Right lung (tissue), 5 donors: ENCODE measurements around the gene CPA4. TPM values are rescaled to one million over a fixed set of nuclear protein-coding genes. Genes with fewer than 3 reads are reported as not detected.
"Not testable (repeated sequence)": the region's sequence is repeated elsewhere in the genome, so short reads cannot be mapped to it uniquely, and the experiment has no call there.

ENCODE experiments used
- DNase-seq, 2 donors: peaks; one replicate each; pipeline ENCODE4 v3.0.0-alpha.2; 2013
- polyA plus RNA-seq, 5 donors: library from polyadenylated mRNA; unstranded; fragments of 120-200 nt; gene quantifications; one replicate each; pipeline versions ENCODE4 v1.2.1 to v1.2.3, GENCODE V29; 2013; ENCODE audit warnings: inconsistent platforms in 1 of 5, low replicate concordance in 1 of 5; ENCODE audit not compliant: insufficient read length in 5 of 5, insufficient read depth in 1 of 5

The CPA4 gene
- polyA plus RNA-seq, 5 donors = 0.26 to 0.81 (median 0.45) TPM

DNA sequence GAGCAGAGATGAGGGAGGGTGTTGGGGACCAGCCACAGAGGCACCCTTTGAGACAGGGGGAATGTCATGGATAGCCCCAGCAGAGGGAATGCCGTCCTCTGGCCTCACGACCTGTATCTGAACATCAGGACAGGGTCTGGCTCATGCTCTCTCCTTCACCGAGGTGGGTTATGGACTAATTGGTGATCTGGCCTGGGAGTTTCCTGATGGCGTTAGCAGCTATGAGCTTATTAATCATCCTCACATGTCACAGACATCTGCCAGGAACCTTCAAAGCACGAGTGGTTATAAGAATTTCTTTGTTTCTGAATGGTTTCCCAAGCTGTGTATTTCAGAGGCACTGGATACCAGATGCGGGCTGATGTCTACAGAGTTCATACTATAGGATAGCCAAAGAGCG lies 6.9 kb downstream of the CPA4 start:
- DNase-seq = no peak

DNA sequence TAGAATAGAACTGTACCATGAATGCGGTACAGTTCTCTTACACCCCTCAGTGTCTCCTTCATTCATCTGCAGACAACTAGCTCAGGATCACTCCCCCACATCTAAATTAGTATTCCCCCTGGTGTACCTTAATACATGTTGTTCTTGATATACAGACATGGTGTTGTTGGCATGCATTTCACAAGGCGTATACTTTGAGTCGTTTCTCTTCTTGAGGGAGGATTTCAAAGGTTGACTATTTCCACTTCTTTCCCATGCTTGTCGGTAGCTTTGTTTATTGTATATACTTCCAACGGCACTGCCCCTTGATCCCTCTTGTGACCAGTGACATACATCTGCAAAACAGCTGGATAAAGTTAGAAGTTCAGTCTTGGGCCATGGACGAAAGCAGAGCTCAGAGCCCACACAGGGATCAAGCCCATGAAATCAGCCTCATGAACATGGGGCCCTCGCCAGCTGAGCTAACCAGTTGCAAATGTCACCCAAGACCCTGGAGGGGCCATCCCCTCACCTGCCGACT lies 8.6 kb downstream of the CPA4 start:
- DNase-seq = no peak

DNA sequence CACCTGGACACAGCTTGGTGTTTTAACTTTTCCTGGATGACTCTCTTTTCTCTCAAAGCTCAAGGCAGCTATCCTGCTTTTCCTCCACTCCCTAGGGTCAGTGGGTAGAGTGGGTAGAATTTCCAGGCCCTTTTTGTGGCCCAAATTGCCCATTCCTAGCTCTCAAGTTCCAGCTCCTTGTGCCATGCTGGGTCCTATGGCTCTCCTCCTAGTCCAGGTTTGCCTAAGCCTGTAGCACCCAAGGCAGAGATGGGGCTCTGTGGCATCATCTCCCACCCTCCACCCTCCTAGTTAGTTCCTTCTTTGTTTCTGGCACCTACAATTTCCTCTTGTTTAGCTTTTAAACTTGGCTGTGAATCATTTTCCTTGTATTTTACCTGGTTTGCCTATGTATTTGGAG lies 9.7 kb downstream of the CPA4 start:
- no peak for DNase-seq

DNA sequence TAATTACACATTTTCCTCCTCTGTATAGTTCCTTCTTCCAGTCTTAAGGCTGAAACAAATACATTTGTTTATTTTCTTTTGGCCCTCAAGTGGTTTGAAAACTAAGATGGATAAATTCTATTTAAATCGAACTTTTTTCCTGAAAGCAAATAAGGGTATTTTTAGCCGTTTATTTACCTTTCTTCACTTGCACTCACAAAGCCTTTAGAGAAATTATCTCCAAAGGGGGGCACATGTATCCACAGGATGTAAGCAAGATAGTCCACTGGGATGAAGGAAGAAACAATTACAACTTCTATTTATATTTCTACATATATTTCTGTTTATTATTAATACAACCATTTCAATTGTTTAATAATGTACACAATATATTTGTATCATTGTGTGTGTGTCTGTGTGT lies 10.2 kb downstream of the CPA4 start:
- no peak for DNase-seq

DNA sequence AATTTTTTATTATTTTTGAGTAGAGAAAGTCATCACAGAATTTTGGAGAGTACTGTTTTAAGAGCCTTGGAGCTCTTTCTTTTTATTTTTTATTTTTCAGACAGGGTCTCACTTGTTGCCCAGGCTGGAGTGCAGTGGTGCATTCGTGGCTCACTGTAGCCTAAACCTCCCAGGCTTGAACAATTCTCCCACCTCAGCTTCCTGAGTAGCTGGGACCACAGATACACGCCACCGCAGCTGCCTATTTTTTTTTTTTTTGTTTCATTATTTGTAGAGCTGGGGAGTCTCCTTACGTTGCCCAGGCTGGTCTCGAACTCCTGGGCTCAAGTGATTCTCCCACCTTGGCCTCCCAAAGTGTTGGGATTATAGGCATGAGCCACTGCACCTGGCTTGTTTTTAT lies 10.6 kb downstream of the CPA4 start:
- no peak for DNase-seq

DNA sequence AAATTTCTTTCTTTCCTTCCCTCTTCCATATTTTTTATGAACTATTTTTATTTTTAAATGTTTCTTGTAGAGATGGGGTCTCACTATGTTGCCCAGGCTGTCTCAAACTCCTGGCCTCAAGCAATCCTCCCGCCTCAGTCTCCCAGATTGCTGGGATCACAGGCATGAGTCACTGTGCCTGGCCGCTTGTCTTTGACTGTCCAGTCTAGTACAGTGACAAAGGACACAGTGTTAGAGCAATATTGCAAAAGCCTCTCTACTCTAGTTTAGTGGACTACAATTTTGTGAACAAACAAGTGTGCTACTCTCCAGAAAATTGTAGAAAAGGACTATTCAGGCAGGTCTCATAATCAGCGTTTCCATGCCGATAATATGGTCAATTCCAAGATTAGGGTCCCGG lies 11.0 kb downstream of the CPA4 start:
- no peak for DNase-seq

DNA sequence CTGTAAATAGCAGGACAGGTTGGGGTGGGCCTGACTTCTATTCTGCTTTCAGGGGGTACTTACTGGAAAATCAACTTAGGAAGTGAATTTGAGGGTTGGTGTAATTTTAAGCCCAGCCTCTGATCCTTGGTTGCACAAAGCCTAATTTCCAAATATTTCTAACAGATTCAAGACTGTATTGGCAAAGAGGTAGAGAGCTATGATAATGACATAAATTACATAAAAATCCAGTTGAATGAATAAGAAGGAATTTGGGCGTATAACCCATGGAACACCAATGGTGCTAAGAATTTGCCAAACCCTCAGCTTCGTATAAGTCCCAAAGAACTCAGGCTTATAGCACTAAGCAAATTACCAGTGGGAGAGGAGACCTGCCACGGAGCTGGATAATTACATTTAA lies 11.9 kb downstream of the CPA4 start:
- DNase-seq = no peak

DNA sequence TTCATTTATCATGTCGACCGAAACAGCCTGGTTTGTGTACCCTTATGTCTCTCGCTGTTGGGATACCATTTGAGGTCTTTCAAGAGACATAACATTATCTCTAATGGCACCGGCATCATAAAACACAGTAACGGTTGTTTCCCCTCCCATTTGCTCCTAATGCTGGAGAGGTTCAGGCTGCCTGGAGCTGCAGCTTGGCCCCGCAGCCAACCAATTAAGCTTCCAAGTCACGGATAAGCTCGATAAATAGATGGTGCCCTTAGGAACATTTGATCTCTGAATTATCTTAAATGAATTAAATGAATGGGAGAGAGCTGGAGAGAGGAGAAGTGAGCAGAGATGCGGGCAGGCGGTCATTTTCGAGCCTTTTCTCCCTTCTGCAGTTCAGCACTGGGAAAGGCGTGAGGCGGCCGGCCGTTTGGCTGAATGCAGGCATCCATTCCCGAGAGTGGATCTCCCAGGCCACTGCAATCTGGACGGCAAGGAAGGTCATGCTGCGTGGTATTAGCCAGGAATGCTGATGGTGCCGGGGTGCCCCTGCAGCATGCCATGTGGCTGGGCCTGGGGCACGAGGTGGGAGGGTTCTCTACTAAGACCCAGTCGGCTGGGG lies 12.6 kb downstream of the CPA4 start:
- no peak for DNase-seq

DNA sequence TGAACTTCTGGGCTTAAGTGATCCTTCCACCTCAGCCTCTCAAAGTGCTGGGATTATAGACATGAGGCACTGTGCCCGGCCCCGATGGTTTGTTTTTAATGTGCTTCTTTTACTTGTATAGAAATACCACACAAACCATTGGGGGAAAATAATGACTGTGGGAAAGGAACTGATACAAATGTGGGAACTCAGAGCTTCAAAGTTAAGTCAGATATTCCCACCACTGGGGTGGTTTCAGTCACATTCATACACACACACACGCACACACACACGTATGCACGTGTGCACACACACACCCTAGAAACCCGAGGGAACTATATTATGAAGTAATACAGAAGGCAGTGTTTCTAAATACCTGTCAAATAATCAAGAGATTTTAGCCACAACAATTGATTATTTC lies 17.0 kb downstream of the CPA4 start:
- no peak for DNase-seq

DNA sequence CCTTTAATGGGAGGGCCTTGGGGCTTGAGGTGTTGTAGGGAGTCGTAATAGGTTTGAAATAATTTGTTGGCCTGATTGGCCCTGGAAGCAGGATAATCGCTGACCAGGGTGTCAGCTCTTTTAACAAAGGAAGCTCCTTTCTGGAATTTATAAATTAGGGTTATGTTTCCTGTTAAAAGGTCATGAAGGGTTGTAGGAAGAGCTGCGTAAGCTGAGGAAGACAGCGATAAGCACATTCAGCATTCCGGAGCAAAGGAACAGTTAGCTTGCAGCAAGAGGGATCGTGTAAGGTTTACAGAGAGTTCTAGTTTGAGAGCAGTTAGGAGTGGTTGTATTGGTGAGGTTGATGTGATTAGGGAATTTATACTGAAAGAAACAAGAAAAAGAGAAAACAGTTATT lies 21.3 kb downstream of the CPA4 start:
- no peak for DNase-seq

DNA sequence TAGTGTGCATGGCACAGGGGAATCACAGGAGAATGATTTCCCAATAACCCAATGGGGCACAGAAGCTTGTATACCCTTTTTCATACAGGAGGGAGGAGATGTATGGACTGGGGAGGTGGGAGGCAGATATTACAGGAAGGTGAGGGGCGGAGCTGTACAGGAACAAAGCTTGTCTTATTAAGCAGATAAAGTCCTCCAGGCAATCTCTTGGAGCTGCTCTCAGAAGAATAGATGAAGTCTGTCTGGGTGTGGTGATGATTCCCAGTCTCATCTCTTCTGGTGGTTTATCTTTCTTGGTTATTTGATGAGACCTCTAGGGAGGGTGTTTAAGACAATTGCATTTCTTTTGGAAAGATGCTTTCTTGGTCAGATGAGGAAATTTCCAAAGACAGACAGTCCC lies 26.6 kb downstream of the CPA4 start:
- DNase-seq = no peak

DNA sequence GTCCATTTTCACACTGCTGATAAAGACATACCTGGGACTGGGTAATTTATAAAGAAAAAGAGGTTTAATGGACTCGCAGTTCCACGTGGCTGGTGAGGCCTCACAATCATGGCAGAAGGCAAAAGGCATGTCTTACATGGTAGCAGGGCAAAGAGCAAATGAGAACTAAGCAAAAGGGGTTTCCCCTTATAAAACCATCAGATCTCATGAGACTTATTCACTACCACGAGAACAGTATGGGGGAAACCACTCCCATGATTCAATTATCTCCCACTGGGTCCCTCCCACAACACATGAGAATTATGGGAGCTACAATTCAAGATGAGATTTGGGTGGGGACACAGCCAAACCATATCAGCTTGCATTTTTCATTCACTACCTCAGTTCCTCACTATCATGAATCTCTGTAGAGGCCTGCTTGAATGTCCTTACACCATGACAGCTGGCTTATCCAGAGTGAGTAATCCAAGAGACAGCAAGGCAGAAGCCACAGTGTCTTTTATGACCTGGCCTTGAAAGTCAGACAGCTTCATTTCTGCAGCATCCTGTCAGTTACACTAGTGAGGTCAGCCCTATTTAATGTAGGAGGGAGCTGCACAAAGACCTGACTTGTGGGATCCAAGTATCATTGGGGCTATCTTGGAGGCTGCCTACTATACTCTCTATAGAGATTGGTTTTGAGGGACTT lies 28.7 kb downstream of the CPA4 start:
- not testable (repeated sequence) for DNase-seq

DNA sequence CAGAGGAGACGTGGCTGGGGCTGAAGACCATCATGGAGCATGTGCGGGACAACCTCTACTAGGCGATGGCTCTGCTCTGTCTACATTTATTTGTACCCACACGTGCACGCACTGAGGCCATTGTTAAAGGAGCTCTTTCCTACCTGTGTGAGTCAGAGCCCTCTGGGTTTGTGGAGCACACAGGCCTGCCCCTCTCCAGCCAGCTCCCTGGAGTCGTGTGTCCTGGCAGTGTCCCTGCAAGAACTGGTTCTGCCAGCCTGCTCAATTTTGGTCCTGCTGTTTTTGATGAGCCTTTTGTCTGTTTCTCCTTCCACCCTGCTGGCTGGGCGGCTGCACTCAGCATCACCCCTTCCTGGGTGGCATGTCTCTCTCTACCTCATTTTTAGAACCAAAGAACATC lies 29.7 kb downstream of the CPA4 start:
- no peak for DNase-seq

DNA sequence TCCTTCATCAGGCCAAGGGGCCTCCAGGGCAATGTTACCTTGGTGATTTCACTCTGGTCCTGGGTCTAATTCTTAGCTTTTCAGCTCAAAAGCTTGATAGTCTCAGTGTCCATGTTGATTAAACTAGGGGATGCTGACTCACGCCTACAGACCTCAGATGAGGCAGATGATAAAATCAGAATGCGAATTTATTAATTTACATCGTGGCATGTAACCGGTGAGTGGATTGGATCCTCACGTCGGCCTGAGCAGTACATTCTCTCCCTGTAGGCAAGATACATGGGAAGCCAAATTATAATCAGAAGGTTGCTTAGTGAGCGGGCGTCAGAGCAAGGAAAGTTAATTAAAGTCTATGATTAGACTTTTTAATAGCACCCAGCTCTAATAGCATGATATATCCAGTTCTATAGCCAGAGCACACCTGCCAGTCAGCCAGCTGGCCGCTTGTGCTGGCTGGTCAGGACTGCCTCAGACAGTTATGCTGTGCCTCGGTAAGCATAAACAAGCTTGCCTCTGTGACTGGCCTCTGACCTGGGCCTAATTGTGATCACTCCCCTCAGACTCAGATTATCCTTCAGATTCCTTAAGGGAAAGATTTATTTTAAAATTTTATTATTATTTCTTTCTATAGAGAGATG lies 31.5 kb downstream of the CPA4 start:
- no peak for DNase-seq

DNA sequence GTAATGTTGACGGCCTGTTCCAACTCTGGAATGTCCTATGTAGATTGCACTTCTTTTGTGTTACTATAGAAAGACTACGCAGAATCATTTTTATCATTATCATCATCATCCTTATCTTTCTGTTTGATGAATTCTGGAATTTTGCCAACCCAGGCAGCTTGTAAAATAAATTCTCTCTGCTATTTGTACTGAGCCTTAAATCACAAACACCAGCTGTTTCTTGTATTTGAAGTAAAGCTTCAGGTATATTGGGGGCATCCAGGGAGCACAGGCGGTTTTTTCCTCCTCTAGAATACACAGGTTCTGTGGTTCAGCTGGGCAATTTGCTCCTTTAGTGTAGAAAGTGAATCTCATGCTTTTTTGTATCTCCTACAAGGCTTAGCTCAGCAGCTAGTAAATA lies 36.7 kb downstream of the CPA4 start:
- no peak for DNase-seq

DNA sequence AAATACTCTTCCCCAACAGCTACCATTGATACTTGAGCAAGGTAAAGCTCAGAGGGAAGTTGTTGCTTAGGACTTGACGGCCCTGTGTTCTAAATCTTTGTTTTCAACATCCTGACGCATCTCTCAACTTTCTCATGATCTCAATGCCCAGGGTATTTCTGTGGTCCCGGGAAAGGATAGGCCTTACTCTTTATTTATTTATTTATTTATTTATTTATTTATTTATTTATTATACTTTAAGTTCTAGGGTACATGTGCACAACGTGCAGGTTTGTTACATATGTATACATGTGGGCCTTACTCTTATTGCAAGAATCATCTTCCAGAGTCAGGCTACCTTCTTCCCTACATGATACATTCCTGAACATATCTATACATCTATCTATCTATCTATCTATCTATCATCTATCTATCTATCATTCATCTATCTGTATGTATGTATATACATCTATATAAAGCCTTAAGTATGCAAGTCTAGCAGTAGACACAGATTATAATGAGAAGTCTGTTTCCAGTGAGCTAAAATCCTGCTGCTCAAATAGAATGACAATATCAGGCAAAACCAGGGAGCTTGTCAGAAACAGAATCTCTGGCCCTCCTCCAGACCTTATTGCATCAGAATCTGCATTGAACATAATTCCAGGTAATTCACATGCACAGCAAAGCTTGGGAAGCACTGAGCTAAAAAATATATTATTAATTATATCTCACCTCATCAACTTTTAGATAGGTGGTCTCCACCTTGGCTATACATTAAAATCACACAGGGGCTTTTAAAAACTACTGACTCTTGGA lies 39.5 kb downstream of the CPA4 start:
- no peak for DNase-seq

DNA sequence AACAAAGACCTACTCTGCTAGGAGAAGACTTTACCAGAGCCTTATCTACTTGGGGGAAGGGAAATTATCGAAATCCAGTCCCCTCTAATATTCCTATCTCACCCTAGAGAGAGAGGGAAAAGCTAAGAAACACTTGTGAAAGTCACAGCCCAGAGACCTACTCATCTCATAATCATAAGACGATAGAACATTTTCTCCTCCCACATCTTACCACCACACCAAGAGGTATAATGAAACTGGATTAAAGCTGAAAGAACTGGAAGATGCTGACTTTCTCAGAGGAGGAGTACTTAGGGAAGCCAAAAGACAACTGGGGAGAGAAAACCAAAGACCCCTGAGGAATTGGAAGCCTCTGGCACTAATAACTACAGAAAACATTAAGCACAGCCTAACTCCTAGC lies 40.9 kb downstream of the CPA4 start:
- no peak for DNase-seq

DNA sequence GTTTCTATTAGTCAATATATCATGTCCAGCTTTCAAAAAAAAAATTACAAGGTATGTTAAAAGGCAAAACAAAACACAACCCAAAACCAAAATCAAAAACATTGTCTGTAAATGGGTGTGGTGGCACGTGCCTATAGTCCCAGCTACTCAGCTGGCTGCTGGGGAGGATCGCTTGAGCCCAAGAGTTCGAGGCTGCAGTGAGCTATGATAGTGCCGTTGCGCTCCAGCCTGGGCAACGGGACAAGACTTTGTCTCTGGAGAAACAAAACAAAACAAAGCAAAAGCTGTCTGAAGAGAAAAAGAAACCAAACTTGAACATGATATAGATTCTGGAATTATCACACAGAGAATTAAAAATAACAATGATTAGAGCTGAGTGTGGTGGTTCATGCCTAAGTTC lies 41.3 kb downstream of the CPA4 start:
- DNase-seq = no peak

DNA sequence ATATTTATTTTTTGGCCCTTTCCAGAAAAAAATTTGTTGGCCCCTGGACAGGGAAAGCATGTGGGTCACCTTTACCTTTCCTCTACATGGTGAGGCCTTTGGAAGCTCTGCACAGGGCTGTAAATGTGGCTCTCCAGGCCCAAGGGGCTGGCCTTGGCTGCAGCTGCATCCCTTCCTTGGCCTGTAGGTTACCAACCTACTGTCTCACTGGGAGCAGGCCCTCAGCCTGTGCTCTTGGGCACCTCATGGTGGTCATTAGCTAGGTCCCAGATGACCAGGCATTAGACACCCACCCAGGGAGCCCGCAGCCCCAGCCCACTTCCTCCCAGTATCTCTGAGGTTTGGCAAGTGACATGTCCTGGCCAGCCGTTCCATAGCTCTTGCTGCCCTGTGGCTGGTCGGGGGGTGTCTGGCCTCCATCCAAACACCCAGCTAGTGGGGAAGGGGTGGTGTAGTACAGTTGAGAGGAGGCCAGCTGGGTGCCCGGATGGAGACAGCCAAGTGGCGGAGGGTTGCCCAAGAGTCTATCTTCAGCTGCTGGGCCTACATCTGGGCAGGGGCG lies 44.5 kb downstream of the CPA4 start:
- DNase-seq = no peak

DNA sequence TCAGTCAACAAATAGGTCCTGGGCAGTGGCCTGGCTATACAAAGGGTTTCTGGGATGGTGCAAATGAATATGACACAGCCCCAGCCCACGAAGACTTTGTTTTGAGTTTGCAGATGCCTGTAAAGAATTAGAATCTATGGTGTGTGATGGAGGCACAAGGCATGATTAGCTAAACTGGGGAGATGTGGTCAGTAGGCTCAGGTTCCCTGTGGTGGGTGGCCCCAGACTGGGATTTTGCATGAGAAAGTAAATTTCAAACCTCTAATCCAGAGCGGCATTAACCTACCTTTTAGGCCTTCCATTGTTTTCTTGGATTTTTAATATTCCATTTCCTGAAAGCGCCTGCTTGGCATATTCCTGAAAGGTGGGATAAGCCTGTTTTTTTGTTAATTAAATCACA lies 45.3 kb downstream of the CPA4 start:
- DNase-seq = no peak

DNA sequence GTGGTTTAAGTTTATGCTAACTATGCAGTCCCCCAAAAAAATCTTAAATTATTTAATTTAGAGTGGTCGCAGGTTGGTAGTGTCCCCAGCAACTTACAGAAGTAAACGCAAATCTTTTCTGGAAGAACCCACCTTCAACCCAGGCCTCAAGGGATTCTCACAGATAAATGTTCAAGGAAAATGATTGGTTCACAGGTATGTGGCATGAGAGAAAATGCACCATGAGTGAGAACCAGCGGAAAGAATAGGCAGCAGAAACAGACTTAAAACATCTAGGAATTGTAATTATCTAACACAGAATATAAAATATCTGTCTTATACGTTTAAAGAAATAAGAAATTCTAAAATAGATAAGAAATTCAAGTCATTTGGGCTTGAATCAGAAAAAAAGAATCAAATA lies 48.9 kb downstream of the CPA4 start:
- DNase-seq = no peak

DNA sequence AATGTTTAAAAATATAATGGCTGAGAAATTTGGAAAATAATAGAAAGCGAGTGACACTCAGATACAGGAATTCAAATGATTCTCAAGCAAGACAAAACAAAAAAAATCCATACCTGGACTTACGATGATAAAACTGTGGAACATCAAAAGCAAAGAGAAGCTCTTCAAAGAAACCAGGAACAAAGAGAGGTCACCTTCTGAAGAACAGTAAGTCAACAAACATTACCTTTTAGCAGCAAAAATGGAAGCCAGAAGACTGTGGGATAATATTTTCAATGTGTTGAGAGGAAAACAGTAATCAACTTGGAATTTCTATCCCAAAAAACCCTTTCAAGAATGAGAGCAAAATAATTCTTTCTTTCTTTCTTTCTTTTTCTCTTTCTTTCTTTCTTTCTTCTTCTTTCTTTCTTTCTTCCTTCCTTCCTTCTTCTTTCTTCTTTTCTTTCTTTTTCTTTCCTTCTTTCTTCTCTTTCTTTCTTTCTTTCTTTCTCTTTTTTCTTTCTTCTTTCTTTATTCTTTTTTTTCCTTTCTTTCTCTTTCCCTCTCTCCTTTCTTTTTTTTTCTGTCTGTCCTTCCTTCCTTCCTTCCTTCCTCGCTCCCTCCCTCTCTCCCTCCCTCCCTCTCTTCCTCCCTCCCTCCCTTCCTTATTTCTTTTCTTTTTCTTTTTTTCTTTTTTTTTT lies 49.9 kb downstream of the CPA4 start:
- DNase-seq = no peak
